Nephron (organoid): Measurements from ENCODE around the gene CDX2.

Experiments
- H3K27ac Mint-ChIP-seq, 3 experiments: 2 replicates each; pipeline ENCODE4 v1.8.0; 2020; ENCODE audit warnings: mixed read lengths in 3 of 3, mild to moderate bottlenecking in 2 of 3, moderate library complexity in 1 of 3
- H3K27me3 Mint-ChIP-seq: 2 replicates; pipeline ENCODE4 v1.8.0; 2021; ENCODE audit warnings: low read depth, mild to moderate bottlenecking, moderate library complexity, mixed read lengths
- H3K36me3 Mint-ChIP-seq: 2 replicates; pipeline ENCODE4 v1.8.0; 2020; ENCODE audit warnings: low read depth, mixed read lengths
- H3K4me1 Mint-ChIP-seq: 2 replicates; pipeline ENCODE4 v1.8.0; 2020; ENCODE audit warnings: mixed read lengths
- H3K4me3 Mint-ChIP-seq, 3 experiments: 2 replicates each; pipeline ENCODE4 v1.8.0; 2020; ENCODE audit warnings: mild to moderate bottlenecking in 3 of 3, mixed read lengths in 3 of 3, moderate library complexity in 2 of 3
- H3K9me3 Mint-ChIP-seq: 2 replicates; pipeline ENCODE4 v1.8.0; 2020; ENCODE audit warnings: mixed read lengths
- TF ChIP-seq, protein P1 (sequence below), 3 experiments: fragments of 200-600 bp; sonication (generic); IDR thresholded peaks; one replicate each; pipeline ENCODE4 v1.5.0; 2021; ENCODE audit warnings: antibody characterized with exemption in 3 of 3; ENCODE audit not compliant: unreplicated experiment in 3 of 3

CDX2 gene

DNA sequence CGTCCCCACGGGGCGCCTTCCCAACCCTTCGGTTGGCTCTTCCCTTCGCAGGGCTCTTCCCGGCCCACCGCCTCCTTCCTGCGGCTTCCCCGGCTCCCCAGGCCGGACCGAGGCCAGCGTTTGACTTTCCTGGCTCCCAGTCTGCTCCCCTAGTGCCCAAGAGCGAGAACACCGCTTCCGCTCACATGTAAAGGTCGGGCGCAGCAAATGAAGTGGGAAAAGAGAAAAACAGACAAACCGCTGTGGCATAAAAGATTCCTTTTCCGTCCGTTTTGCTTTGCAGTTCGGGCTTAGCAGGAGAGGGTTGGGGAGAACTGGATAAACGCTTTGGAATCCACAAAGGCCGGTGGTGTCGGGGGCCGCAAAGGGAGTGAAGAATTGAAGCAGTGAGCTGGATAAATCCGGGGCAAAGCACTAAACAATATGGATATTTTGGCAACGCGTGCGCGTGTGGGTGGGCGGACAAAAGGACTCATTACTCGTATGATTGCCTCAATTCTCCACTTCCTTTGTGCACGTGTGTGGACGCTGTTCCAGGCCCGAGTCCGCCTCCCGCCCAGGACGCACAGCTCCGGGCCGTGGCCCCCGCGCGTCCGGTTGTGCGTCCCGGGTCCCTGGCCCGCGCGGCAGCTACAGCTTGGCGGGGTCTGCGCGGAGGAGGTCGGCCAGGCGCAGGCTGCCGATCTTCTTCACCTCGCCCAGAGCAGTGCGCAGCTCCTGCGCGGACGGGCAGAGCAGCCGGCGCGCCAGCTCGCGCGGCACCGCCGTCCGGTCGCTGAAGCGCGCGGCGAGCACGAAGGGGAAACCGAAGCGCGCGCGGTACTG, 8.6 kb upstream of the CDX2 start:
- Mint-ChIP-seq H3K36me3 (no peaks in the 10 kb centered on the region), H3K4me1 (peaks cover 9% of the 10 kb centered on the region), H3K9me3 (peaks cover 5% of the 10 kb centered on the region), H3K27ac (no peak overlapping the region), H3K4me3 (peak overlapping the region; percentile 51 to 82 (median 74)), H3K27me3 (peaks cover 97% of the 10 kb centered on the region)
- TF ChIP-seq, protein P1, sequence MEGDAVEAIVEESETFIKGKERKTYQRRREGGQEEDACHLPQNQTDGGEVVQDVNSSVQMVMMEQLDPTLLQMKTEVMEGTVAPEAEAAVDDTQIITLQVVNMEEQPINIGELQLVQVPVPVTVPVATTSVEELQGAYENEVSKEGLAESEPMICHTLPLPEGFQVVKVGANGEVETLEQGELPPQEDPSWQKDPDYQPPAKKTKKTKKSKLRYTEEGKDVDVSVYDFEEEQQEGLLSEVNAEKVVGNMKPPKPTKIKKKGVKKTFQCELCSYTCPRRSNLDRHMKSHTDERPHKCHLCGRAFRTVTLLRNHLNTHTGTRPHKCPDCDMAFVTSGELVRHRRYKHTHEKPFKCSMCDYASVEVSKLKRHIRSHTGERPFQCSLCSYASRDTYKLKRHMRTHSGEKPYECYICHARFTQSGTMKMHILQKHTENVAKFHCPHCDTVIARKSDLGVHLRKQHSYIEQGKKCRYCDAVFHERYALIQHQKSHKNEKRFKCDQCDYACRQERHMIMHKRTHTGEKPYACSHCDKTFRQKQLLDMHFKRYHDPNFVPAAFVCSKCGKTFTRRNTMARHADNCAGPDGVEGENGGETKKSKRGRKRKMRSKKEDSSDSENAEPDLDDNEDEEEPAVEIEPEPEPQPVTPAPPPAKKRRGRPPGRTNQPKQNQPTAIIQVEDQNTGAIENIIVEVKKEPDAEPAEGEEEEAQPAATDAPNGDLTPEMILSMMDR (IDR thresholded peaks at IDR 0.05; ENCODE audit: unreplicated experiment in 3 of 3): no peak

DNA sequence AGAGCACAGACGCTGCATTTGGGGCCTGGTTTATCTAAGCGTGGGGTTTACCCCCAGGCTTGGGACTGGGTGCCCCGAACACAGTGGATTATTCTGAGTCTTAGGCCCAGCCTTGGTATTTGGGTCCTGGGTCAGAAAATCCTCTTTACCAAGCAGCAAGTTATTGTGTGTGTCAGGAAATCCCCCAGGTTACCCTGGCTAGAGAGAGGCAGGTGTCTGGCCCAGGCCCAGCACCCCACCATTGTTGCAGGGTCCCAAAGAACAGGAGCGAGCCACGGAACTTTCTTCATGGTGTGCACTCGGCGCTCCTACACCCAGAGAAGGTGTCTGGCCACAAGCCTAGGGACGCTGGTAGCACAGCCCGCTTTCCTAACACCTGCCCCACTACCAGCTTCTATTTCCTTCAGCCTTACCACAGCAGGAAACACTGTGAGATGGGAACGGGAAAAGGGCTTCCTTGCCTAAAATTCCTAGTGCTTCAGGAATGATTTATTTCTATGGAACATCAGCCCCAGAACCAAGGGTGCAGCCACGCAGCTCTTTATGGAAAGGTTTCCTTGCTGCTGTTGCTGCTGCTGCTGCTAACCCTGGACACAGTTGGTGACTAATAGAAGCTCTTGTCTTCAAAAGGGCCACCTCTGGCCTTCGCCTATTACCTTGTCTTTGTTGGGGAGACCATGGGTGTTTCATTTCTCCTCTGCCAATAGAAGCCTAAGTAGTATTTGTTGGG, 7.4 kb upstream of the CDX2 start:
- H3K27ac Mint-ChIP-seq: no peak overlapping the region
- no peaks in the 10 kb centered on the region for H3K36me3 Mint-ChIP-seq
- H3K4me1 Mint-ChIP-seq: peaks cover 9% of the 10 kb centered on the region
- TF ChIP-seq, protein P1 (IDR thresholded peaks at IDR 0.05; ENCODE audit: unreplicated experiment in 3 of 3): no peak
- H3K9me3 Mint-ChIP-seq: peaks cover 5% of the 10 kb centered on the region
- peak overlapping the region in 1 of 3 experiments; percentile 49 for H3K4me3 Mint-ChIP-seq
- peaks cover 97% of the 10 kb centered on the region for H3K27me3 Mint-ChIP-seq

DNA sequence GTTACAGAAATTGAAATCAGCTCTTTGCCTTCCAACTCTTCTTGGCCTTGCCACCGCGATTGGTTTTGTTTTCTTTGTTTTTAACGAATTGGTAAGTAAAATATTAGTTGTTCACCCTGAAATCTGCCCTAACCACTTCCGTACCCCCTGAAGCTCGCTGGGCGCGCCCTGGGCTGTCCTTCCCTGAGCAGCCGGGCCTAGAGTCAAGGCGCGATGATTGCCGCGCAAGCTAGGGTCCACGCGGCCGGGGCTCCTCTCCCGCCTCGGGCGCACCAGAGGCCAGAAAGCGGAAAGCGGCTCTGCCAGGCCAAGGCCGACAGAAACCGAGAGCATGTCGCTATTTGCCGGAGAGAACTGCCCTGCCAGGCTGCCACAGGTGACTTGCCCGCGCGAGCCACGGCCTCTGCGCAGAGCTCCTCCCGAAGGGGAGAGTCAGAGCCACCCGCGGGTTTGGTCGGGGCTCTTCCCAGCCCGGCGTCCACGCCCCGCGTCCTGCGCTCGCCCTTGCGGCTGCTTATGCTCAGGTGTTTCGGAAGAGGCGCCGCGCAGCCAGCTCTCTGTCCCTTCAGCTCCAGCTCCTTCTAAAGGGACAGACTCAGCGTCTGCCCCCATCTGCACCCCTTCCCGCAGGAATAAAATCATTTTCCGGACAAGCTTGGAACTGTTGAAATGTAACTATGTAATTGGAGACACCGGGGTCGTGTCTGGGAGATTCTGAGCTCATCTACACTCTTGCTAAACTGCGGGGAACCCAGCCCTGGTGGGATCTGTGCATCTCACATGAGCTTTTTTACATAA, 6.6 kb upstream of the CDX2 start:
- peaks cover 6% of the 10 kb centered on the region for H3K4me1 Mint-ChIP-seq
- no peak overlapping the region for H3K27ac Mint-ChIP-seq
- H3K36me3 Mint-ChIP-seq: no peaks in the 10 kb centered on the region
- TF ChIP-seq, protein P1 (IDR thresholded peaks at IDR 0.05; ENCODE audit: unreplicated experiment in 3 of 3): no peak
- peaks cover 5% of the 10 kb centered on the region for H3K9me3 Mint-ChIP-seq
- peaks cover 97% of the 10 kb centered on the region for H3K27me3 Mint-ChIP-seq
- peak overlapping the region in 1 of 3 experiments; percentile 49 for H3K4me3 Mint-ChIP-seq

DNA sequence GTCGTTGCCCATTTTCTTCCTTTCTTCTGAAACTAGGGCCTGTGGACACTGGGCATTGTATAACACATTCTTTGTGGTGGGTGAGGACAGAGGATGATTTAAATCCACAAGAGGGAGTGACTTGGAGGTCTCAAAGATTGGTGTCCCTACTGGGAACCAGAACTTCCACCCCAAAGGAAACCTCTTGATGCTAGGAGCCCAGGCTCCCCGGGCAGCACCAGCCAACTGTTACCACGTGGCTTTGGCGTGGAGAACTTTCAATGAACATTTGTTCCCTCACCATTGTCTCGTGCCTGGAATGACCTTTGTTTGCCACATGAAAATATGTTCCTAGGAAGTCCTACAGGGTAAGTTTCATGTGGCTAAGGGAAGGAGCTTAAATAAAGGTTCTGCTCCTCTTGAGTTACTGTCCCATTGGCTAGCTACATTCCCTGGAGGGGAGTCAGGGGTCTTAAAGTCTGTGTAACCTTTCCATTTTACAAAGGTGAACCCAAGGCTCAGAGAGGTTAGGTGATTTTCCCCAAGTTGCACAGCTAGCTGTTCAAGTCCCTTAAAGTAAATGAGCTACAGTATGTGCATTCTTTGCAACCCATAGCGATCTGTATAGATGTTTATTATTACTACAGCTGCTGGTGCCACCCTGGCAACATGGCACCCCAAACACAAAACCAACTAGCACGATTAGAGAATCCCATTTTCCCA, 5.0 kb upstream of the CDX2 start:
- TF ChIP-seq, protein P1 (IDR thresholded peaks at IDR 0.05; ENCODE audit: unreplicated experiment in 3 of 3): no peak
- Mint-ChIP-seq H3K9me3 (peaks cover 5% of the 10 kb centered on the region), H3K27ac (no peak overlapping the region), H3K4me1 (peaks cover 13% of the 10 kb centered on the region), H3K27me3 (peaks cover 97% of the 10 kb centered on the region), H3K4me3 (no peak overlapping the region), H3K36me3 (no peaks in the 10 kb centered on the region)

DNA sequence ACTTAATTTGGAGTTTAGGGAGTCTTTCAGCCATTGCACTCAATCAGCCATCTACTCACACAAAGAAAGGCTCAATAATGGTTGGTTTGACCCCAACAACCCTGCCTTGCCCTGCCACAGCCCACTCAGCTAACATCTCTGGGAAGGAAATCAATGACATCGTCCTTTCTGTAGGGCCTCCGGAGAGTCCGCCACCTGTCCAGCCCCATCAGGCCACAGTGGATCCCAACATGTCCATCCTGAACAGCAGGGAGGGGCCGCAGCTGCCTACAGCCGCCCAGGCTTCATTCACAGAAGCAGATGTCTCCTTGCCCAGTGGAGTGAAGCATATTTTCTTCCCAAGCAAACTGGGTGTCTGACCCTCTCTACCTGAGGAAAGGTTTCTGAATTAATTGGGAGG, 4.2 kb upstream of the CDX2 start:
- peaks cover 5% of the 10 kb centered on the region for H3K9me3 Mint-ChIP-seq
- H3K36me3 Mint-ChIP-seq: no peaks in the 10 kb centered on the region
- H3K4me1 Mint-ChIP-seq: peaks cover 14% of the 10 kb centered on the region
- no peak overlapping the region for H3K4me3 Mint-ChIP-seq
- peaks cover 97% of the 10 kb centered on the region for H3K27me3 Mint-ChIP-seq
- TF ChIP-seq, protein P1 (IDR thresholded peaks at IDR 0.05; ENCODE audit: unreplicated experiment in 3 of 3): no peak
- no peak overlapping the region for H3K27ac Mint-ChIP-seq
